ENCODE data around the gene WBP11. TPM values are rescaled to one million over a fixed set of nuclear protein-coding genes. Genes with fewer than 3 reads are reported as not detected.

WBP11 gene
- total and polyA plus RNA-seq, 9 of the 15 experiments (the other 6 are each of a cell fraction or from before 2014, with no cell fraction given): 7.7 to 60.8 (median 24.6) TPM

DNA sequence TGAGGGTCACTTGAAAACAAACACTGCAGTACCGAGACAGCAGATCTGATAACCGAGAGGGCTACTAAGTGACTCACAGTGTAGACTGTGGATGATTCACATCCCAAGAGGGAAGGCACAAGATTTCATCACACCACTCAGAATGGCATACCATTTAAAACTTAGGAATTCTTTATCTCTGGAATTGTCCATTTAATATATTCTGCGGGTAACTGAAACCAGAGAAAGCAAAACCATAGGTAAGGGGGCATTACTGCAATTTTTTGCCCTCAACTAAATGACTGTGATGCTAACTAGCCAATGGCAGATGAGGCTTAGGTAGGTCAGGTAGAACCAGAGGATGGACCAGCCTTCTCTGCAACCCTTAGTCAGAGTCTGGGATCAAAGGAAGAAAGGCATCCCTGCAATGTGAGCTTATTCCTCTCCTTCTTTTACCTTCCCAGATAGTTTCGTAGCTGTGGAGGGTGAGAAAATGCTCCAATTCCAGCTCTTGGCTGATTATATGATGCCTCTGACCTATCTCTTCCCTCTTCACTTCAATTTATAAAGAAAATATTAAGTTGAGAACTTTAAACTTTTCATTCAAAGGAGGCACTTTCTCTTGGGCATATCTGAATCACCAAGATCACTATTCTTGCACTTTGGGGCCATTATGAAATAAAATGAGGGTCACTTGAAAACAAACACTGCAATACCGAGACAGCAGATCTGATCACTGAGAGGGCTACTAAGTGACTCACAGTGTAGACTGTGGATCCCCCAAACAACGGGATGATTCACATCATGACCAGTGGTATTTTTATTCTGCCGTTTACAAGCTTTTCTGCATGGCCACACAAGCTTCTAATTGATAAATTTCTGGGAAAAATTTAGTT, 33.3 kb upstream of the WBP11 start (continued):
- TF ChIP-seq FOSL1 (tag; conservative IDR thresholded peaks at IDR 0.05) (peak; percentile 94), RBM34 (IDR thresholded peaks at IDR 0.05; ENCODE audit: borderline replicate concordance, insufficient read depth, low read length) (no peak), ZNF184 (CRISPR knock-in tag; IDR thresholded peaks at IDR 0.05) (no peak), ZNF707 (CRISPR knock-in tag; conservative IDR thresholded peaks at IDR 0.05) (no peak), TAL1 (IDR thresholded peaks at IDR 0.05) (no peak)
- TF ChIP-seq, protein P1, sequence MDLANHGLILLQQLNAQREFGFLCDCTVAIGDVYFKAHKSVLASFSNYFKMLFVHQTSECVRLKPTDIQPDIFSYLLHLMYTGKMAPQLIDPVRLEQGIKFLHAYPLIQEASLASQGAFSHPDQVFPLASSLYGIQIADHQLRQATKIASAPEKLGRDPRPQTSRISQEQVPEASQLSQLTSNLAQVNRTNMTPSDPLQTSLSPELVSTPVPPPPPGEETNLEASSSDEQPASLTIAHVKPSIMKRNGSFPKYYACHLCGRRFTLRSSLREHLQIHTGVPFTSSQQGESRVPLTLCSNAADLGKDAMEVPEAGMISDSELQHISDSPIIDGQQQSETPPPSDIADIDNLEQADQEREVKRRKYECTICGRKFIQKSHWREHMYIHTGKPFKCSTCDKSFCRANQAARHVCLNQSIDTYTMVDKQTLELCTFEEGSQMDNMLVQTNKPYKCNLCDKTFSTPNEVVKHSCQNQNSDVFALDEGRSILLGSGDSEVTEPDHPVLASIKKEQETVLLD (IDR thresholded peaks at IDR 0.05): no peak

DNA sequence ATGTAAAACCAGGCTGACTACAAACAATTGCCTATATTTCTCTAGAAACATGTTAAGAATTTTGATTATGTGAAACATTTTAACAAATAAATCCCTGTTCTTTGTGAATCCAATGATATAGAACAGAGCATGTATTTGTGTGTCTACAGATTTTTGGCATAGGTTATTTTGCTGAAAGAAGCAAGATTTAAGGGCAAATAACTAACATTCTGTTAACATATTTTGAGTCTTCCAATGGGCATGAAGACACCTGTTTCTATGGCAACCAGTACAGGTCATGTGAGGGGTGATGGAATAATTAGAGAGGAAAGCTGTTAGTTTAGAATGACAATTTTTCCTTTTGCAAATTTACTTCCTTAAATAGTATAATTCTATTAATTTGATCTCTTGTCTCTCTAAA, 31.2 kb upstream of the WBP11 start:
- FAIRE-seq (no peak), ATAC-seq (no peak), DNase-seq (ENCODE audit: extremely low read depth in 1 of 4, low spot score in 3 of 4) (no peak)
- Histone ChIP-seq H3K27ac (ENCODE audit: extremely low read depth, low read depth, low read length) (no peak overlapping the region), H3K36me3 (ENCODE audit: control insufficient read depth, insufficient read depth, low read length) (no peaks in the 10 kb centered on the region), H2AFZ (ENCODE audit: low read depth, low read length) (no peak overlapping the region), H3K27me3 (ENCODE audit: control insufficient read depth in 2 of 2, insufficient read depth in 2 of 2, low read length in 2 of 2) (no peaks in the 10 kb centered on the region), H3K4me1 (replicated peaks in 1 of 2; ENCODE audit: control insufficient read depth in 2 of 2, insufficient read depth in 2 of 2, low read length in 2 of 2) (peaks cover 0 to 15% of the 10 kb centered on the region in 2 experiments; a peak in 3 of 5 replicates), H3K79me2 (ENCODE audit: control insufficient read depth, insufficient read depth, low read length) (no peaks in the 10 kb centered on the region), H3K9ac (ENCODE audit: insufficient read depth in 1 of 2, low read depth in 2 of 2, low read length in 2 of 2) (no peak overlapping the region), H3K9me3 (replicated peaks; ENCODE audit: control insufficient read depth, insufficient read depth, low read depth, low read length) (no peaks in the 10 kb centered on the region), H4K20me1 (replicated peaks; ENCODE audit: control insufficient read depth, insufficient read depth, low read length) (no peaks in the 10 kb centered on the region), H3K4me3 (no peak overlapping the region), H3K9me1 (ENCODE audit: control insufficient read depth, insufficient read depth, low read length) (no peaks in the 10 kb centered on the region), H3K4me2 (ENCODE audit: insufficient read depth, low read length) (no peak overlapping the region)
- TF ChIP-seq RFX1 (IDR thresholded peaks at IDR 0.05) (peak; percentile 81), ADNP (tag; IDR thresholded peaks at IDR 0.05) (no peak), ZNF384 (IDR thresholded peaks at IDR 0.05; ENCODE audit: low read depth, low read length) (no peak), NFE2 (IDR thresholded peaks at IDR 0.05; ENCODE audit: low read depth) (no peak)
- TF ChIP-seq, protein P2, sequence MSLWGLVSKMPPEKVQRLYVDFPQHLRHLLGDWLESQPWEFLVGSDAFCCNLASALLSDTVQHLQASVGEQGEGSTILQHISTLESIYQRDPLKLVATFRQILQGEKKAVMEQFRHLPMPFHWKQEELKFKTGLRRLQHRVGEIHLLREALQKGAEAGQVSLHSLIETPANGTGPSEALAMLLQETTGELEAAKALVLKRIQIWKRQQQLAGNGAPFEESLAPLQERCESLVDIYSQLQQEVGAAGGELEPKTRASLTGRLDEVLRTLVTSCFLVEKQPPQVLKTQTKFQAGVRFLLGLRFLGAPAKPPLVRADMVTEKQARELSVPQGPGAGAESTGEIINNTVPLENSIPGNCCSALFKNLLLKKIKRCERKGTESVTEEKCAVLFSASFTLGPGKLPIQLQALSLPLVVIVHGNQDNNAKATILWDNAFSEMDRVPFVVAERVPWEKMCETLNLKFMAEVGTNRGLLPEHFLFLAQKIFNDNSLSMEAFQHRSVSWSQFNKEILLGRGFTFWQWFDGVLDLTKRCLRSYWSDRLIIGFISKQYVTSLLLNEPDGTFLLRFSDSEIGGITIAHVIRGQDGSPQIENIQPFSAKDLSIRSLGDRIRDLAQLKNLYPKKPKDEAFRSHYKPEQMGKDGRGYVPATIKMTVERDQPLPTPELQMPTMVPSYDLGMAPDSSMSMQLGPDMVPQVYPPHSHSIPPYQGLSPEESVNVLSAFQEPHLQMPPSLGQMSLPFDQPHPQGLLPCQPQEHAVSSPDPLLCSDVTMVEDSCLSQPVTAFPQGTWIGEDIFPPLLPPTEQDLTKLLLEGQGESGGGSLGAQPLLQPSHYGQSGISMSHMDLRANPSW (CRISPR knock-in tag; IDR thresholded peaks at IDR 0.05): no peak
- TF ChIP-seq, protein P3, sequence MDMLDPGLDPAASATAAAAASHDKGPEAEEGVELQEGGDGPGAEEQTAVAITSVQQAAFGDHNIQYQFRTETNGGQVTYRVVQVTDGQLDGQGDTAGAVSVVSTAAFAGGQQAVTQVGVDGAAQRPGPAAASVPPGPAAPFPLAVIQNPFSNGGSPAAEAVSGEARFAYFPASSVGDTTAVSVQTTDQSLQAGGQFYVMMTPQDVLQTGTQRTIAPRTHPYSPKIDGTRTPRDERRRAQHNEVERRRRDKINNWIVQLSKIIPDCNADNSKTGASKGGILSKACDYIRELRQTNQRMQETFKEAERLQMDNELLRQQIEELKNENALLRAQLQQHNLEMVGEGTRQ (CRISPR knock-in tag; IDR thresholded peaks at IDR 0.05): 0 out of 2 replicates have a peak, but pooled peaks have one; percentile 15
- CTCF ChIA-PET (ENCODE audit: low intra/inter-chr PET ratio): no interaction called here
- POLR2A ChIA-PET: interaction anchor here (0.9 kb wide), 1 partner anchor 19 kb away, joined by 3 read pairs; no protein-coding TSS in a partner anchor
- in situ Hi-C loops (cut with MboI) (no loop called here), intact Hi-C loops (cut with micrococcal nuclease) (no loop called here)
- no TSS peak for BruUV-seq (replicated peaks)
